GM15510 (cell line): ENCODE measurements around the gene SPIN1.

ENCODE experiments used
- POLR2A ChIP-seq: IDR thresholded peaks from 3 replicates; pipeline ENCODE4 v1.6.1; 2011; ENCODE audit warnings: borderline replicate concordance; ENCODE audit not compliant: insufficient read length; ENCODE audit errors: extremely low read depth

Gene SPIN1

DNA sequence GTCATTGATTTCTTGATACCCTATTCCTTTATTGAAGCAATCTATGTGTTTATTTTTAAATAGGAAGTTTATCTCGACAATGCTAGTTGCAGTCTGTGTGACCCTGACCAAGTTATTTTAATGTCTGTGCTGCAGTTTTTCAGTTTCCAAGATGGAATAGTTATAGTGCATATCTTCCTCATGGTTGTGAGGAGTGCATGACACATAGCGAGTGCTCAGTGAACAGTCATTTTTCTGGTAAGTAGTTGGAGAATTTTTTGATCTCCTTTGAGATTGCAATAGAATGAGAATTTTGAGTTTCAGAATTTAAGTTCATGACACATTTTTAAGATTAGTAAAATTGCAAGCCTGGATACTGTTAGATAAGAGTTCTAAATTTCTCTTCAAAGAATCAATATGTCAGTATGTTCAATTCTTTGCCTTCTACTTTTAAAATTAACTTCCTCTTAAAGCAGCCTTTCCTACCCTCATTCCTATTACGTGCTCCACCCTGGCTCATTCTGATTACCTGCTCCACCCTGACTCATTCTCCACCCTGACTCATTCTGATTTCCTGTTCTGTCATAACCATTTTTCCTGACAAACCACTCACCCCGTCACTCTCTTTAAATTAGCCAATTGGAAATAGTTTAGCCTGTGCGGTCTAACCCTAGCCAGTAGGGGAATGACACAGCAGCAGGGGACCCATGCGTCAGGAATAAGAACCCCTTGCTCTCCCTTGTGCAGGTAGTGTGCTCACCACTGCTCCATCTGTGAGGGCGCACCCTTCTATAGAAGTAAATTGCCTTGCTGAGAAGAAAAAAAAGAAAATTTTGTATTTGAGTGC is 30.7 kb downstream of the SPIN1 start:
- TF ChIP-seq POLR2A, result no peak

DNA sequence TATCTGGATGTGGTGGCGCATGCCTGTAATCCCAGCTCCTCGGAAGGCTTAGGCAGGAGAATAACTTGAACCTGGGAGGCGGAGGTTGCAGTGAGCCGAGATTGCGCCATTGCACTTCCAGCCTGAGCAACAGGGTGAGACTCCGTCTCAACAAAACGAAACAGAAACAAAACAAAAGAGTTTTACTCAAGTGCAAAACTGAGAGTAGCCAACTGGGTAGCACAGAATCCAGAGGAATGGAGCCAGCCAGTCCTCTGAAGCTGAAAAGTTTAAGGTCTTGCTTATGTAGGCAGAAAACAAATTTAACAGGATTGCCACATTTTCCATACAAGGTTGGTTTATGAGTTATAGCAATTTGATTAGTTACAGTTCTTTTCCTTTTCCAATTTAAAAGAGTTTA is 32.0 kb downstream of the SPIN1 start:
- TF ChIP-seq POLR2A, result no peak

DNA sequence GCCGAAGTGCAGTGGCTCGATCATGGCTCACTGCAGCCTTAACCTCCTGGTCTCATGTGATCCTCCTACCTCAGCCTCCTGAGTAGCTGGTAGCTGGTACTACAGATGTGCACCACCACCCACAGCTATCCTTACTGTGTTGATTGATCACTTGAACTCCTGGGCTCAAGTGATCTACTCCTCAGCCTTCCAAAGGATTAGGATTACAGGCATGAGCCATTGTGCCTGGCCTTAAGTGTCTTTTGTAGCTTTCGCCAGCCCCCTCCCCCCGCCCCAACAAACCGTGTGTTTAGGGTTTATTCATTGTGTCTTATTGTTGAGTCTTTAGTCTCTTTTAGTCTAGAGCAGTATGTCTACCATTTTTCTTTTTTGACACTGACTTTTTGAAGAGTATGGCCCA is 33.1 kb downstream of the SPIN1 start:
- no peak for TF ChIP-seq POLR2A

DNA sequence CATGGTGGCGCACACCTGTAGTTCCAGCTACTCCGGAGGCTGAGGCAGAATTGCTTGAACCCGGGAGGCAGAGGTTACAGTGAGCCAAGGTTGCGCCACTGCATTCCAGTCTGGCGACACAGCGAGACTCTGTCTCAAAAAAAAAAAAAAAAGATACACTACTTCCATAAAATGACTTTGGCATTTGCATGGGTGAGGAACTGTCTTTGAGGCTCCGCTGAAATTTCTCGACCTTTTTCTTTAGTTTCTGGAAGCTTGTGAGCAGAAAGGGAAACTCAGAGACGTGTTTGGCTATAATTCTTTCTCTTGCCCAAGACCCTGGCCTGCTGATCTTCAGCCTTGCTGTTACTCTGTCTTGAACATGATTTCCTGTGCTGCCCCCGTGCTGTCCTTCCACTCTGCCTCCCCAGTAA is 37.3 kb downstream of the SPIN1 start:
- no peak for TF ChIP-seq POLR2A

DNA sequence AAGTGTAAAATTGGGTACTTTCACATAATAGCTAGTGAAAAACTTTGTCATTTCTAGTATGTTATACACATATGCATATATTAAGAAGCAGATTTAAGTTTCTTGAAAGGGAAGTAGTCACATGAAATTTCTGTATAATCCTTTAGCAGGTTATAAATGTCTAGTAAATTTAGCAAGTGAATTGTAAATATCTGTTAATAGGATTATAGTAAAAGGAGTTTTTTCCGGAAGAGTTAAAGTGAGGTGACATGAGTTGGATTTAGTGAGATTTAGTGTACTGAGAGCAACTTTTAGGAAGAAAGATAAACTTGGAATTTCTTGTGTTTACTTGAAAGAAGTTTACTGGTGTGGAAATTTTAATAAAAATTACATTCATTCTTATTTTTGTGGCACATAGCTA is 38.4 kb downstream of the SPIN1 start:
- no peak for TF ChIP-seq POLR2A

DNA sequence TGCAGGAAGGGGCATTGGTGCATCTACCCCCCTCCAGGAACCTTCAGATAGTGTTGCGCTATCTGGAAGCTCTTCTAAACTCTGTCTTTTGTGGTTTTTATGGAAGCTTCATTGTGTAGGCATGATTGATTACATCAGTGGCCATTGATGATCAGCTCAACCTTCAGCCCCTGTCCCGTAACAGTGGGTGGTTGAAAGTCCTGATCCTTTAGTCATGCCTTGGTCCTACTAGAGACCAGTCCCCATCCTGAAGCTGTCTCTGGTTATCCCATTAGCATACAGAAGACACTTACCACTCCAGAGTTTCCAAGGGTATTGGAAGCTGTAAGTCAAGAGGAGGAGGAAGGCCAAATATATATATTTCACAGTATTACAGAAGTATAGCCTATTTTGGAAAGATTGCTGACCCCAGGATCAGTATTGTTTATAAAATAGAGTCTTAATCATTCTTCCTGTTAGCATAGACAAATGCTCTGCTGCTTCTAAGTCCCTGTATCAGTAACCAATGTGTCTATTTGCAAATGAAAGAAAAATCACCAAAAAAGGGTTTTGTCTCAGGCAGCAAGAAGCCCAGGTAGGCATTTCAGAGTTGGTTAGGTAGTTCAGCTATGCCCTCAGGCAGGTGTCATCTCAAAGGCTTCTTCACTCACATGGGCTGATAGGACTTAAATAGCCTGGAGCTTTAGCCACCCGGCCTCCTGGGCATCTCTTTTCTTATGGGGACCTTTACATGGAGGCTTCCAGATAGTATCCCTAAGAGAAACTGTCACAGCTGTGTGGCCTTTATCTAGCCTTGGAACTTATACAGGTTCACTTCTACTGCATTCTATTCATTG is 41.6 kb downstream of the SPIN1 start:
- TF ChIP-seq POLR2A, result no peak

DNA sequence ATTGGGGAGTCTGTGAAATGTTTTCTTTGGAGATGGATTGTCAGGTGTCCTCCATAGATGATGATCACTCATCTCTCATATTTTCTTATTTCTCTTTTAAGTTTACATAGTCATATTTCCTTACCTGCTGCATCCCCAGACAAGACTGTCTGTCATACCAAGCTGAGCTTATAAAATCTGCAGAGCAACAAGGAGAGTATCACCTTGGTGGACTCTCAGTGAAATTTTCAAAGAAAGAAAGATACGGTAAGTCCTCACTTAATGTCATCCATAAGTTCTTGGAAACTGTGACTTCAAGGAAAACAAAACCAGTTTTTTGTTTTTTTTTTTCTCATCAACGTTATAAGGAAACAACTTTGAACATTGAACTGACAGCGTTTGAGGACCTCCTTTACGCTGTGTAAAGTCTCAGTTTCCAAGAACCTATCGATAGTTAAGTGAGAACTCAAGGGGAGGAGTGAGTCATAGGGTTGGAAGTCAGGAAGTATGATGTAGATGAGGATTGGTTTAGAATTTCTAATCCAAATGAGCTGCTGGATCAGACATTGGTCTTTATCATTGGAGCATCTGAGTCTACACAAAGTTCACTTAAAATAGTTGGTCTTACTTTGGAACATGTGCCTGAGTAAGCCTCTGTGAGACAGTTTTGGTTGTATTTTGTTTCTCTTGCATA is 45.5 kb downstream of the SPIN1 start:
- TF ChIP-seq POLR2A, result no peak

DNA sequence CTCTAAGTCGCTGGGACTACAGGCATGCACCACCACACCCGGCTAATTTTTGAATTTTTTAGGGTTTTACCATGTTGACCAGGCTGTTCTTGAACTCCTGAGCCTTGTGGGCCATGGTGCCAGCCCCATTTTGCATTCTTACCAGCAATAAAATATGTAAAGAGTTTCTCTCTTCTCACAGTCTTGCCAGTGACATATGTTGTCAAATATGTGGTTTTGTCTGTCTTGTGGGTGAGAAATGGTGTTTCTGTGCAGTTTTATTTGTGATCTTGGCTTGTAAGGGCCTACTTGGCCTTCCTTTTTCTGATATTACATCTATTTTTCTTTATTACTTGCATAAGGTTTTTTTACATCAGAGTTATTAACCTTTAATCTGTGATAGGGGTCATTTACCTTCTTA is 47.1 kb downstream of the SPIN1 start:
- TF ChIP-seq POLR2A, result no peak

DNA sequence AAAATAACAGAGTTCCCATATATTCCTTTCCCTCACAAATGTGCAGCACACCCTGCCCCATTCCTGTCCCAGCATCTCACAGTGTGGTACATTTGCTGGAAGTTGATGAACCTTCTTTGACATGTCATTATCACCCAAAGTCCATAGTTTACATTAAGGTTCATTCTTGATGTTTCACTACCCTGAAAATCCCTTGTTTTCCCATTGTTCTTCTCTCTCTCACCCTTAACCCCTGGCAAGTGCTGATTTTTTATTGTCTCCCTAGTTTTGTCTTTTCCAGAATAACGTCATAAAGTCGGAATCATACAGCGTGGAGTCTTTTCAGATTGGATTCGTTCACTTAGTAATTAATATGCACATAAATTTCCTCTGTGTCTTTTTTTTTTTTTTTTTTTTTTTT is 48.1 kb downstream of the SPIN1 start:
- TF ChIP-seq POLR2A, result no peak

DNA sequence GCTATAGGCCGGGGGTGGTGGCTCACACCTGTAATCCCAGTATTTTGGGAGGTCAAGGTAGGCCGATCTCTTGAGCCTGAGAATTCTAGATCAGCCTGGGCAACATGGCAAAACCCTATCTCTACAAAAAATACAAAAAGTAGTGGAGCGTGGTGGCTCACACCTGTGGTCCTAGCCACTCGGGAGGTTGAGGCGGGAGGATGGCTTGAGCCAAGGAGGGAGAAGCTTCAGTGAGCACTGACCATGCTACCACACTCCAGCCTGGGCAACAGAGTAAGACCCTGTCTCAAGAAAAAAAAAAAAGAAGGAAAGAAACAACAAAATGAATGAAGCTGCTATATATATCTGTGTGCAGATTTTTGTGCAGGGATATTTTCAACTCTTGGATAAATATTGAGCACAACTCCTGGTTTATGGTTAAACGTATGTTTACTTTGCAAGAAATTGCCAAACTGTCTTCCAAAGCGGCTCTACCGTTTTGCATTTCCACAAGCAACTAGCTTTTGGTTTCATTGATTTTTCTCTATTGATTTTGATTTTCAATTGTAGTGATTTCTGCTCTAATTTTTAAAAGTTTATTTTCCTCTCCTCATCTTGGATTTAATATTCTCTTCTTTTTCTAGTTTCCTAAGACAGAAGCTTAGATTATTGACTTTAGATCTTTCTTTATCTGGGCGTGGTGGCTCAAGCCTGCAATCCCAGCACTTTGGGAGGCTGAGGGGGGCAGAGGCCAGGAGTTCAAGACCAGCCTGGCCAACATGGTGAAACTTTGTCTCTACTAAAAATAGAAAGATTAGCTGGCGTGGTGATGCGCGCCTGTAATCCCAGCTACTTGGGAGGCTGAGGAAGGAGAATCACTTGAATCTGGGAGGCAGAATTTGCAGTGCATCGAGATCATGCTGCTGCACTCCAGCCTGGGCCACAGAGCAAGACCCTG is 49.2 kb downstream of the SPIN1 start:
- no peak for TF ChIP-seq POLR2A

DNA sequence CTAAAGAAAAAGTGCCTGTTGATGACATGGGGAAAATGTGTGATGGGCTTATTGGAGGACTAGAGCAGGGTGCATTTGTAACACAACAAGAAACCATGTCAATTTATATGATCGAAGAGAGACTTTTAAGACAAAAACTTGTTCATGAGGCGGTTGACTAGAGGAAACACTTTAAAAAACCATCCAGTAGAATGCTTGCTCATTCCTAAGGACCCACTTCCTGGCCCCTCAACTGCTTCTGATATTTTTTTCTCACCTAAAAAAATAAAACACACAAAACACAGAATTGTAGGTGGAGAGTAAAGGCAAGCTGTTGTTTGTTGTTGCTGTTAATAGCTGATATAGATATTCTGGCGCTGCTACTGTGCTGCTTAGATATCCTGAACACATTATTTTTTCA is 50.6 kb downstream of the SPIN1 start:
- no peak for TF ChIP-seq POLR2A

DNA sequence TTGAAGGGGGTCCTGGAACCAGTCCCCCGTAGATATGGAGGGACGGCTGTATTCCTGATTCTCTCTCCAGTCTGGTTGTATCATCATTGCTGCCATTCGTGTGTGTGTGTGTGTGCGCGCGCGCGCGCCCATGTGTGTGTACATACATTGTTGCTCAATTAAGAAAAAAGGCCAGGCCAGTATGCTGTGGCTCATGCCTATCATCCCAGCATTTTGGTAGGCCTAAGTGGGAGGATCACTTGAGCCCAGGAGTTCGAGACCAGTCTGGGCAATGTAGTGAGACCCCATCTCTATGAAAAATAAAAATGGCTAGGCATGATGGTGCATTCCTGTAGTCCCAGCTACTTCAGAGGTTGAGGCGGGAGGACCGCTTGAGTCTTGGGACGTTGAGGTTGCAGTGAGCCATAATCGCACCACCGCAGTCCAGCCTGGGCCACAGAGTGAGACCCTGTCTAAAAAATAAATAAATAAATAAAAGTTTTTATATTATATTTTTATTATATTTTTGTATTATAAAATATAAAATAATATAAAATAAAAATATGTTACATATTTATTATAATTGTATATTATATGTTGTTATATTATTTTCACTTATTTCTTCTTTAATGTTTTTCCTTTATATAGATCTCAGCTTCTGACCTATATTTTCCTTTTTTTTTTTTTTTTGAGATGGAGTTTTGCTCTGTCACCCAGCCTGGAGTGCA is 53.2 kb downstream of the SPIN1 start:
- no peak for TF ChIP-seq POLR2A

DNA sequence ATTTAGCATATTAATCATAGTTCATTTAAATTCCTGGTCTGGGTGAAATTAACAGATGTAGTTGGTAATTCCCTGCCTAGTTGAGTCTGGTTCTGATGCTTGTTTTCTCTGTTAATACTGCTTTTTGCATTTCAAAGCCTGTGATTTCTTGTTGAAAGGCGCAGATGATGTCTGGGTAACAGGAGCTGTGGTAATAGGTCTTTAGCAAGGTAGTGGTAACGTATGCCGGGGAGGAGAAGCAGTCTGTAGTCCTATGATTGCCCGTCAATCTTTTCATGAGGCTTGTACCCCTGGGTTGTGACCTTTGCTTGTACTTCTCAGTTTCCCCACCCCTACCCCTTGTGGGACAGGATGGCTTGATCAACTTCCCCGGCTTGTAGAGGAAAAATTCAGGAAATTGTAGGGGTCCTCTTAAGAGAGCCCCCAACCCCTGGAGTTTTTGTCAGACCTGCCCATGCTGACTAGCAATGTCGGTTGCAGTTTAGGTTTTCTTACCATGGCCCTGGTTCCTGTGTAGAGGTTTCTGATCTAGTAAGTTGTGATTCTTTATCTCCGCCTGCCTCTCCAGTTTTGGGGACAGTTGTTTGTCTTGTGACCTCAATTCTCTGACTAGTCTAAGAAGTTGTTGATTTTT is 55.4 kb downstream of the SPIN1 start:
- TF ChIP-seq POLR2A, result no peak
